Erythroblast (primary cell): ENCODE measurements around the gene PSMD11.

ENCODE experiments used
- GATA1 ChIP-seq: IDR thresholded peaks from 2 replicates; pipeline ENCODE4 v1.6.1; 2011; ENCODE audit warnings: low read depth, mild to moderate bottlenecking, control low read depth, low read length, moderate library complexity
- POLR2A ChIP-seq: IDR thresholded peaks from 2 replicates; pipeline ENCODE4 v1.6.1; 2011; ENCODE audit warnings: mild to moderate bottlenecking, low read length

GRCh38 chr17:32463304-32463703, 19.0 kb downstream of the PSMD11 start:
- TF ChIP-seq POLR2A (no peak), GATA1 (no peak)
